Measurements from ENCODE around the gene SPC24. TPM values are rescaled to one million over a fixed set of nuclear protein-coding genes. Genes with fewer than 3 reads are reported as not detected.

The SPC24 gene
- total and polyA plus RNA-seq, 2 donors (not counting 1 experiment from before 2014, with no cell fraction given) = 0.12 to 0.15 TPM

DNA sequence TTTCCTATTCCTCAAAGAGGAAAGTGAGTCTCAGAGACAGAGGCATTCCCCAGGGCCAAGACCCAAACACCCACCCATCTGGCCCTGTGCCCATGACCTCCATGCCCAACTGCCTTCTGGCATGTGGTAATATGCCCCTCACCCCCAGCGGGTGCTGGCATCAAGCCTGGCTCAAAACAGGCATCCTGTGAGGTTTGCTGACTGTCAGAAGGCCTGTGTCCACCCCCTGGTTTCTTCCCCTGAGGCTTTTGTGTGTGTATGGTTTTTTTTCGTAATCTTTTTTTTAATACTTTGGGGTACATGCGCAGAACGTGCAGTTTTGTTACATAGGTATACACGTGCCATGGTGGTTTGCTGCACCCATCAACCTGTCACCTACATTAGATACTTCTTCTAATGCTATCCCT, 49.4 kb upstream of the SPC24 start:
- ATAC-seq (ENCODE audit: low read depth) (no peak), DNase-seq (no peak)
- TF ChIP-seq, protein P1, sequence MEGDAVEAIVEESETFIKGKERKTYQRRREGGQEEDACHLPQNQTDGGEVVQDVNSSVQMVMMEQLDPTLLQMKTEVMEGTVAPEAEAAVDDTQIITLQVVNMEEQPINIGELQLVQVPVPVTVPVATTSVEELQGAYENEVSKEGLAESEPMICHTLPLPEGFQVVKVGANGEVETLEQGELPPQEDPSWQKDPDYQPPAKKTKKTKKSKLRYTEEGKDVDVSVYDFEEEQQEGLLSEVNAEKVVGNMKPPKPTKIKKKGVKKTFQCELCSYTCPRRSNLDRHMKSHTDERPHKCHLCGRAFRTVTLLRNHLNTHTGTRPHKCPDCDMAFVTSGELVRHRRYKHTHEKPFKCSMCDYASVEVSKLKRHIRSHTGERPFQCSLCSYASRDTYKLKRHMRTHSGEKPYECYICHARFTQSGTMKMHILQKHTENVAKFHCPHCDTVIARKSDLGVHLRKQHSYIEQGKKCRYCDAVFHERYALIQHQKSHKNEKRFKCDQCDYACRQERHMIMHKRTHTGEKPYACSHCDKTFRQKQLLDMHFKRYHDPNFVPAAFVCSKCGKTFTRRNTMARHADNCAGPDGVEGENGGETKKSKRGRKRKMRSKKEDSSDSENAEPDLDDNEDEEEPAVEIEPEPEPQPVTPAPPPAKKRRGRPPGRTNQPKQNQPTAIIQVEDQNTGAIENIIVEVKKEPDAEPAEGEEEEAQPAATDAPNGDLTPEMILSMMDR (IDR thresholded peaks at IDR 0.05) = no peak
- TF ChIP-seq EZH2 (IDR thresholded peaks at IDR 0.05; ENCODE audit: borderline replicate concordance, insufficient read depth, low read depth, low read length, poor library complexity, severe bottlenecking) = no peak
- intact Hi-C loops (cut with micrococcal nuclease) = loop anchor here (2.0 to 5.0 kb wide), 2 partner anchors 78 to 263 kb away; no protein-coding TSS in a partner anchor
- H3K9me3 Mint-ChIP-seq (ENCODE audit: insufficient read depth) = no peaks in the 10 kb centered on the region
- Histone ChIP-seq H3K9ac (ENCODE audit: low read length) (no peak overlapping the region), H3K27me3 (replicated peaks in 1 of 4; ENCODE audit: control extremely low read depth in 1 of 4, control insufficient read depth in 3 of 4, insufficient read depth in 4 of 4, low read length in 3 of 4) (peaks cover 0 to 3% (median 0%) of the 10 kb centered on the region in 4 experiments), H3K9me3 (ENCODE audit: control extremely low read depth in 1 of 3, control insufficient read depth in 2 of 3, insufficient read depth in 1 of 3, low read length in 2 of 3) (no peaks in the 10 kb centered on the region), H2AFZ (ENCODE audit: insufficient read depth, low read depth, low read length, poor library complexity, severe bottlenecking) (no peak overlapping the region), H3K79me2 (ENCODE audit: control insufficient read depth, insufficient read depth, low read length) (no peaks in the 10 kb centered on the region), H3K4me3 (ENCODE audit: control extremely low read depth in 1 of 5, extremely low read depth in 1 of 5, insufficient read depth in 1 of 5, low read depth in 2 of 5, low read length in 4 of 5) (no peak overlapping the region), H3K4me1 (ENCODE audit: control insufficient read depth in 2 of 2, insufficient read depth in 2 of 2, low read length in 2 of 2) (peaks cover 0 to 8% of the 10 kb centered on the region in 2 donors), H3K4me2 (replicated peaks; ENCODE audit: low read depth, low read length, poor library complexity, severe bottlenecking) (no peak overlapping the region), H4K20me1 (ENCODE audit: control insufficient read depth, insufficient read depth, low read length, poor library complexity, severe bottlenecking) (no peaks in the 10 kb centered on the region), H3K36me3 (replicated peaks in 1 of 2; ENCODE audit: control extremely low read depth in 1 of 2, control insufficient read depth in 1 of 2, extremely low read depth in 1 of 2, insufficient read depth in 2 of 2, low read length in 1 of 2) (no peaks in the 10 kb centered on the region), H3K27ac (ENCODE audit: low read length in 2 of 2) (no peak overlapping the region)
- H3K4me3 Mint-ChIP-seq = no peak overlapping the region
- CTCF ChIA-PET = interaction anchor here (1.4 to 3.4 kb wide), 5 partner anchors 67 to 263 kb away, joined by 6 to 24 read pairs (median 12); no protein-coding TSS in a partner anchor
- POLR2A ChIA-PET = no interaction called here
- WGBS (ENCODE audit: insufficient coverage) = 10% methylated on average over 3 of the region's 5 CpGs
- H3K27ac Mint-ChIP-seq = no peak overlapping the region
- H3K27me3 Mint-ChIP-seq = peaks cover 3% of the 10 kb centered on the region
- peaks cover 11% of the 10 kb centered on the region for H3K4me1 Mint-ChIP-seq

DNA sequence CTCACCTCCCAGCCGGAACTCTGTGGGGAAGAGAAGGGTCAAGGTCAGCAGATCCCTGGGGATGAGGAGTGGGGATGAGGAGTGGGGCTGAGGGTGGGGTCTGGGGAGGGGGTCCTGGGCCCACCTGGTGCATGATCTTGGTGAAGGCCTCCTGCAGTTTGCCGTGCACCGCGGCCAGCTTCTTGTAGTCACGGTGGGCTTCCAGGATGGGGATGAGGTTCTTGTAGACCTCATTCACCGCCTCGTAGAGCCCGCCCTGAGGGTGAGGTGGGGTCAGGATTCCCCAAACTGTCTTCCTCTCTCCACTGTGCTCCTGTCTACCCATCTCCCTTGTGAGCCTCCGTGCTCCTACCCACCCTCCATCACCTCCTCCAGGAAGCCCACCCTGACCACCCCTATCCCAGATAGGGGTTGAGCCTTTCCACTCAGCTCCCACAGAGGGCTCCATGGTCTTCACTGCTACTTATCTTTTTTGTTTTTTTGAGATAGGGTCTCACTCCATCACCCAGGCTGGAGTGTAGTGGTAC, 48.6 kb upstream of the SPC24 start:
- no peak overlapping the region for H3K4me3 Mint-ChIP-seq
- ATAC-seq (ENCODE audit: low read depth) (no peak), DNase-seq (no peak)
- H3K27me3 Mint-ChIP-seq = peaks cover 3% of the 10 kb centered on the region
- 75% methylated on average over 2 of the region's 9 CpGs for WGBS (ENCODE audit: insufficient coverage)
- POLR2A ChIA-PET = interaction anchor here (0.5 kb wide), 1 partner anchor 54 kb away, joined by 6 read pairs; no protein-coding TSS in a partner anchor
- no peaks in the 10 kb centered on the region for H3K9me3 ChIP-seq (ENCODE audit: control extremely low read depth in 1 of 3, control insufficient read depth in 2 of 3, insufficient read depth in 1 of 3, low read length in 2 of 3)
- peaks cover 0 to 3% (median 0%) of the 10 kb centered on the region in 4 experiments for H3K27me3 ChIP-seq (replicated peaks in 1 of 4; ENCODE audit: control extremely low read depth in 1 of 4, control insufficient read depth in 3 of 4, insufficient read depth in 4 of 4, low read length in 3 of 4)
- H3K4me3 ChIP-seq (ENCODE audit: control extremely low read depth in 1 of 5, extremely low read depth in 1 of 5, insufficient read depth in 1 of 5, low read depth in 2 of 5, low read length in 4 of 5) = no peak overlapping the region
- no peak overlapping the region for H2AFZ ChIP-seq (ENCODE audit: insufficient read depth, low read depth, low read length, poor library complexity, severe bottlenecking)
- CTCF ChIA-PET = interaction anchor here (0.7 to 3.4 kb wide), 13 partner anchors 13 to 1030 kb away, joined by 3 to 24 read pairs (median 7); no protein-coding TSS in a partner anchor
- no peak overlapping the region for H3K9ac ChIP-seq (ENCODE audit: low read length)
- no peak overlapping the region for H3K27ac Mint-ChIP-seq
- intact Hi-C loops (cut with micrococcal nuclease) = loop anchor here (2.0 to 5.0 kb wide), 2 partner anchors 77 to 262 kb away; no protein-coding TSS in a partner anchor
- no peaks in the 10 kb centered on the region for H3K36me3 ChIP-seq (replicated peaks in 1 of 2; ENCODE audit: control extremely low read depth in 1 of 2, control insufficient read depth in 1 of 2, extremely low read depth in 1 of 2, insufficient read depth in 2 of 2, low read length in 1 of 2)
- TF ChIP-seq, protein P1 (IDR thresholded peaks at IDR 0.05) = peak; percentile 17
- no peak for TF ChIP-seq EZH2 (IDR thresholded peaks at IDR 0.05; ENCODE audit: borderline replicate concordance, insufficient read depth, low read depth, low read length, poor library complexity, severe bottlenecking)
- H3K9me3 Mint-ChIP-seq (ENCODE audit: insufficient read depth) = no peaks in the 10 kb centered on the region
- H3K4me2 ChIP-seq (replicated peaks; ENCODE audit: low read depth, low read length, poor library complexity, severe bottlenecking) = no peak overlapping the region
- no peak overlapping the region for H3K27ac ChIP-seq (ENCODE audit: low read length in 2 of 2)
- peaks cover 0 to 8% of the 10 kb centered on the region in 2 donors for H3K4me1 ChIP-seq (ENCODE audit: control insufficient read depth in 2 of 2, insufficient read depth in 2 of 2, low read length in 2 of 2)
- no peaks in the 10 kb centered on the region for H4K20me1 ChIP-seq (ENCODE audit: control insufficient read depth, insufficient read depth, low read length, poor library complexity, severe bottlenecking)
- no peaks in the 10 kb centered on the region for H3K79me2 ChIP-seq (ENCODE audit: control insufficient read depth, insufficient read depth, low read length)
- H3K4me1 Mint-ChIP-seq = peaks cover 11% of the 10 kb centered on the region

Data from B cell (primary cell).